Measurements from ENCODE around the gene FBXL17. TPM values are rescaled to one million over a fixed set of nuclear protein-coding genes. Genes with fewer than 3 reads are reported as not detected.

FBXL17 gene
- total RNA-seq, 1 experiment from 2014 or later, result 5.3 TPM

DNA sequence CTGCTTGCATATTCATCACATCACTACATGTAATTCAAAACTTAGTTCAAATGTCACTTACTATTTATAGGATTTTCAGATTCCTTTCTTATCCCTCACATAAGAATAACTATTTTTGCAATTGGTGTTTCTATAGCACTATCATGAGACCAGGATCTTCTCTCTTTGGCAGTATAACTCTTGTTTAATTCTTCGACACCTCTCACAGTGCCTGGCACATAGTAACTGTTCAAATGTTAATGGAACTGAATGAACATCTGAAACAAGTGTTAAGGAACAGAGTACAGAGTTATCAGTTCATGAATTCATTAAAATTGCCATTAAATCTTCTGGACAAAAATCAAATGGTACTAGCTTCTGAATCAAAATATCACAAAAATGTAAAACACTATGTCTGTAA lies 40.0 kb downstream of the FBXL17 start:
- Histone ChIP-seq H4K8ac (replicated peaks; ENCODE audit: insufficient read length, low read depth, low read length) (no peak overlapping the region), H3K18ac (ENCODE audit: insufficient read length, low read depth, low read length) (no peak overlapping the region), H4K91ac (ENCODE audit: insufficient read length, low read depth, low read length) (no peak overlapping the region), H3K56ac (ENCODE audit: insufficient read length, low read depth, low read length) (no peak overlapping the region), H3K27ac (ENCODE audit: insufficient read length, low read depth, low read length) (no peak overlapping the region), H2AK5ac (ENCODE audit: insufficient read length, low read length) (no peak overlapping the region), H2BK120ac (ENCODE audit: low read depth, low read length, poor library complexity, severe bottlenecking) (no peak overlapping the region), H2AFZ (ENCODE audit: low read length) (no peak overlapping the region), H3K4me2 (ENCODE audit: insufficient read depth, insufficient read length, low read length) (no peak overlapping the region), H3K27me3 (ENCODE audit: insufficient read depth, low read length) (no peaks in the 10 kb centered on the region), H3K14ac (ENCODE audit: insufficient read depth, low read length) (no peak overlapping the region), H3K9me3 (ENCODE audit: control insufficient read depth, low read depth, low read length) (no peaks in the 10 kb centered on the region), H3K79me1 (ENCODE audit: insufficient read depth, low read depth, low read length, poor library complexity, severe bottlenecking) (no peaks in the 10 kb centered on the region), H3T11ph (ENCODE audit: low read length) (no peak overlapping the region), H3K9ac (ENCODE audit: extremely low read depth, insufficient read length, low read length) (no peak overlapping the region), H4K5ac (ENCODE audit: insufficient read length, low read depth, low read length) (no peak overlapping the region), H3K4ac (ENCODE audit: low read depth, low read length) (no peak overlapping the region), H4K20me1 (ENCODE audit: control insufficient read depth, insufficient read depth, insufficient read length) (no peaks in the 10 kb centered on the region), H3K23ac (ENCODE audit: insufficient read length, low read depth, low read length) (no peak overlapping the region), H2BK20ac (ENCODE audit: low read depth, low read length, poor library complexity, severe bottlenecking) (no peak overlapping the region), H2BK12ac (ENCODE audit: insufficient read length, low read depth, low read length) (no peak overlapping the region), H2BK15ac (ENCODE audit: low read depth, low read length) (no peak overlapping the region), H3K79me2 (ENCODE audit: insufficient read depth, low read length) (no peaks in the 10 kb centered on the region), H3K4me1 (ENCODE audit: insufficient read depth, low read length) (no peaks in the 10 kb centered on the region), H3K23me2 (ENCODE audit: insufficient read length, low read depth, low read length, poor library complexity, severe bottlenecking) (no peaks in the 10 kb centered on the region), H2BK5ac (ENCODE audit: insufficient read length, low read length) (no peak overlapping the region)
- no CpG with 5 or more reads among the region's 1 CpG for WGBS (ENCODE audit: extremely low coverage, insufficient read length, low lambda C conversion rate)
- TF ChIP-seq, protein P1, sequence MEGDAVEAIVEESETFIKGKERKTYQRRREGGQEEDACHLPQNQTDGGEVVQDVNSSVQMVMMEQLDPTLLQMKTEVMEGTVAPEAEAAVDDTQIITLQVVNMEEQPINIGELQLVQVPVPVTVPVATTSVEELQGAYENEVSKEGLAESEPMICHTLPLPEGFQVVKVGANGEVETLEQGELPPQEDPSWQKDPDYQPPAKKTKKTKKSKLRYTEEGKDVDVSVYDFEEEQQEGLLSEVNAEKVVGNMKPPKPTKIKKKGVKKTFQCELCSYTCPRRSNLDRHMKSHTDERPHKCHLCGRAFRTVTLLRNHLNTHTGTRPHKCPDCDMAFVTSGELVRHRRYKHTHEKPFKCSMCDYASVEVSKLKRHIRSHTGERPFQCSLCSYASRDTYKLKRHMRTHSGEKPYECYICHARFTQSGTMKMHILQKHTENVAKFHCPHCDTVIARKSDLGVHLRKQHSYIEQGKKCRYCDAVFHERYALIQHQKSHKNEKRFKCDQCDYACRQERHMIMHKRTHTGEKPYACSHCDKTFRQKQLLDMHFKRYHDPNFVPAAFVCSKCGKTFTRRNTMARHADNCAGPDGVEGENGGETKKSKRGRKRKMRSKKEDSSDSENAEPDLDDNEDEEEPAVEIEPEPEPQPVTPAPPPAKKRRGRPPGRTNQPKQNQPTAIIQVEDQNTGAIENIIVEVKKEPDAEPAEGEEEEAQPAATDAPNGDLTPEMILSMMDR (conservative IDR thresholded peaks at IDR 0.05), result no peak
- peaks cover 4% of the 10 kb centered on the region in 2 experiments; a peak in 3 of 4 replicates for H3K4me1 Mint-ChIP-seq
- no peaks in the 10 kb centered on the region for H3K9me3 Mint-ChIP-seq
- no peaks in the 10 kb centered on the region for H3K36me3 Mint-ChIP-seq (ENCODE audit: insufficient read depth in 1 of 3, low read depth in 3 of 3)
- no peak overlapping the region for H3K4me3 Mint-ChIP-seq
- H3K27ac Mint-ChIP-seq, result no peak overlapping the region
- DNase-seq, result no peak
- no peaks in the 10 kb centered on the region for H3K27me3 Mint-ChIP-seq (ENCODE audit: low read depth)
